ENCODE results near the gene RNF7.
"Not testable (repeated sequence)": the region's sequence is repeated elsewhere in the genome, so short reads cannot be mapped to it uniquely, and the experiment has no call there.

Gene RNF7

DNA sequence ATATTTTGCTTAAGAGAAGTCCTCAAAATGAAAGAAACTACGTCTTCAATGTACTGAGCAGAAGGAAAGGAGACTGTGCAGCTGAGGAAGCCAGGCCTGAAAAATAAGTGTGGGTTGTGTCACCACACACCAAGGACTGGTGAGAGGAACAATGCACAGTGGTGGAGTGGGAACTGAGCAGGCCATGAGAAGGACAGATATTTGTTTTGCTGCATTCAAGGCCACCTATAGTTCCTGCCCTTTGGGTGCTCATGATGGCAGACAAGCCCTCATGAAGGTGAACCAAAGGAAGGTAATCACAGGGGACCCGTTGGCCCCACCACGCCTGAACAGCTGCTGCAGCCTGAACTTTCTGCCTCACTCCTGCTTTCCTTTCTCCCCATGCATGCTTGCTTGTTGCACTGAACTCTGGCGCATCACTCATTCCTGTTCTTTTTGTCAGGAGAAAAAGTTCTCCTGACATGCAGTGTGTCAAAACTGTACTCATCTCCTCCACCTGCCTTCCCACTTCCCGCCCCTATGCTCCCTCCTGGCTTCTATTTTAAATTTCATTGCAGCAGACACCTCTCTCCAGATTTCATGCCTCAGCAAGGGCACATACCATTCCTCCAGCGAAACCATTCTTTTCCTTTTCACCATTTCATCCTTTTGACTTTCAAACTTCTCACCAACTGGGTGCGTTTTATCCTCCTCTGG, 2.2 kb upstream of the RNF7 start:
- no peak for DNase-seq (ENCODE audit: low spot score)

DNA sequence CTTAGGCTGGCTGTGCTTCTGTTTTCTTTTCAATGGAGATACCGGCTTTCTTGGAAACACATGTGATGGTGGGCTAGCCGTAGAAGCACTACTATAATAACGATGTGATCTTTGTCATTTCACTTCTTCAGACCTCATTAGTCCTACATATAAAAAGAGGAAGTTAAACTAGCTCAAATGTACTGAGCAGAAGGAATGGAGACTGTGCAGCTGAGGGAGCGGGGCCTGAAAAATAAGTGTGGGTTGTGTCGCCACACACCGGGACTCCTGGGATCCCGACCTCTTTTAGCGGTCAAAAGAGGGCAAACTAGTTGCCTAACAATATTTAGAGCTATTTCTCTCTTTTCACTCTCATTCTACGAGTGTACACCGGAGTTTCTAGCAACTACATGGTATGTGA, 1.0 kb upstream of the RNF7 start:
- no peak for DNase-seq (ENCODE audit: low spot score)

DNA sequence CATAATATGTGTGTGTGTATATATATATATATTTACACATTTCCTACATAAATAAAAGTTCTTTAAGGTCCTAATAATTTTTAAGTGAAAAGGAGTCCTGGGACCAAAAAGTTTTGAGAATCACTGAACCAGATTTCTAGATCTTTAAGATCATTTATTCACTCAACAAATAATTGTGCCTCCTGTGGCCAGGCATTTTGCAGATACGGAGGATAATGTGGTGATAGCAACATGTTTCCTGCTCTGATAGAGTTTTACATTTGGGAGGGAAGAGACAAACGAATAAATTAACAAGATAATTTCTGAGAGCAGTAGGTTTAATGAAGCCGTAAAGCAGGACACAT, 448 bp upstream of the RNF7 start:
- DNase-seq (ENCODE audit: low spot score), result no peak

DNA sequence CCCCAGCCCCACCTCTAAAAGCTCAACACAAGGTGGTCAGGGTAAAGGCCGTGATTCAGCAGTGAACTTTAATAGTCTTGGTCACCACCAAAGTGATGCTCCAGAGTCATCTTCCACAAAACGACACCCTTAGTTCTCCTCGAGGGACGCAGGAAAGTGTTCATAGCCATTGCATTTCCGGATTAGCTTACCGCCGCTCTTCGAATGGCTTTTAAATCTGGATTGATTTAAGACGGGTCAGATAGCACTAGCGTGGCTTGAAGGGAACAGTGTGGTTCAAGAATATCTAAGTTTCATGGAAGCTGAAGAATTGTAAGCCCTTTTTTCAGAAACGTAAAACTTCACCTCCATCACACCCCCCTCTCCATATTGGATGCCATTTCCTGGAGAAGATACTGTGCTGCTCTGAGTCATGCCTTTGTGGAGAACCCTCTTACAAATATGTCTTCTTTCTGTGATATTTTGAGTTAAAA, 829 bp downstream of the RNF7 start:
- peak; percentile 46 for DNase-seq (ENCODE audit: low spot score)

DNA sequence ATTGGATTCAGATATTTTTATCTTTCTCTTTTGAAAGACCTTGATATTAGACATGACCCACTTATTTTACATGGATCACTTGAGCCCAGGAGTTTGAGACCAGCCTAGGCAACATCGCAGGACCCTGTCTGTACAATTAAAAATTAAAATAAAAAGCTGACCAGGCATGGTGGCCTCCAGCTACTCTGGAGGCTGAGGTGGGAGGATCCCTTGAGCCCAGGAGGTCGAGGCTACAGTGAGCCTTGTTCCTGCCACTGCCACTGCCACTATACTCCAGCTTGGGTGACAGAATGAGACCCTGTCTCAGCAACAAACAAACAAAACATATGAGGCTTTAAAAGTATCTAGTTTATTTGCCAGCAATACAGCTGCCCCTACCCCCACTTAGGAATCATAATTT, 1.6 kb downstream of the RNF7 start:
- no peak for DNase-seq (ENCODE audit: low spot score)

DNA sequence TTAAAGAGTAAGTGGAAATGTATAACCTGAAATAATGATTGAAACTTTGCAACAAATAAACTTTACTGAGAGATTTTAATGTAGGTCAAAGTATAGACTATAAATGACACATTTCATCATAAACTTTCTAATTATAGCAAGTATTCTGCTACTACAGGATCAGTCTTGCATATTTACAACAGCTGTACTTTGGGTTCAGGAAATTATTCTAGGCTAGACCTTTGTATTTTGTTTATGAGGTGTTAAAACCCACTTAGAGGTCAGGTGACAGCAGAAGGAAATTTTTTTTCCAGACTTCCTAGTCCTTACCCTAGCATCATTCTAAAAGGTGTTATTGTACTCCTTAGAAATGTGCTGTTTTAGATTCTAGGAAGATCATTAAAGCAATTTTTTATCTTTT, 2.3 kb downstream of the RNF7 start:
- DNase-seq (ENCODE audit: low spot score), result no peak

DNA sequence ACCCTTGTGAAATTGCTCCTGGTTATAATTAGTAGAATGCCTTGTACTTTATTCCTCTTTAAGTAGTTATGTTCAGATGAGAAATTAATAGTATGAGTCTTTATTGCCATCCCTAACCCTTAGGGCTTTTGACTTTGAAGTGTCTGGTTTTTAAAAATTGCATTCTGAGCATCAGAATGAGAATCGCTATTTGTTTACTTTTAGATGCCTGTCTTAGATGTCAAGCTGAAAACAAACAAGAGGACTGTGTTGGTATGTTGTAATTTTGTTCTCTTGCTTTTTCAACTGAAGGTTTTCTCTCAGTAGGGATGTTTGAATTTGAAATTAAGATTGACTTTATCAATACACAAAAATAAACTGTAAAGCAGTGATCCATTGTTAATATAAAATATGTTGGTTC, 5.2 kb downstream of the RNF7 start:
- no peak for DNase-seq (ENCODE audit: low spot score)

DNA sequence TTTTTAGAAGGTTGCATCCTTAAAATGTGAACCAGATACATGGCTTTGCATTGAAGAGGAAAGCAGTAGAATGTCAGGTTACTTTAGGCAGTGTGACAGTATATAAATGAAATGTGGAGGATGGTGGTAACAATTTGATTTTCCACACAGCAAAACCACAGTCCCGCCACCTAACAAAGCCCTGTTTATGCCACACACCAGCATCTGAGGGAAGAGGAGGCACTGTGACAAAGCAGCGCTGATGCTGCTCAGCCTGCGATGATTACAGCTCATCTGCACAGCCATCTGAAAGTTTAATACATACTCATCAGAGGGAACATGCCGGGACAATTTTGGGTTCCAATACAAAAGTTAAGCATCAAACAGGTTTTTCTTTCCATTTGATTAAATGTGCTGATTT, 8.9 kb downstream of the RNF7 start:
- DNase-seq (ENCODE audit: low spot score), result no peak

DNA sequence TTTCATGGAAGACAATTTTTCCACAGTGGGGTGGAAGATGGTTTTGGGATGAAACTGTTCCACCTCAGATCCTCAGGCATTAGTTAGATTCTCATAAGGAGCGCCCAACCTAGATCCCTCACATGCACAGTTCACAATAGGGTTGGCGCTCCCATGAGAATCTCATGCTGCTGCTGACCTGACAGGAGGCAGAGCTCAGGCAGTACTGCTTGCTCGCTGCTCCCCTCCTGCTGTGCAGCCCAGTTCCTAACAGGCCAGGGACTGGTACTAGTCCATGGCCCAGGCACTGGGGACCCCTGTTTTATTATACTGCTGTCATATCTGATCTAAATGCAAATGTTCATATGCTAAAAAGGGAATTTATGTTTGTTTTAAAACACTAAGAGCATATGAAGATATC, 15.3 kb downstream of the RNF7 start:
- no peak for DNase-seq (ENCODE audit: low spot score)

DNA sequence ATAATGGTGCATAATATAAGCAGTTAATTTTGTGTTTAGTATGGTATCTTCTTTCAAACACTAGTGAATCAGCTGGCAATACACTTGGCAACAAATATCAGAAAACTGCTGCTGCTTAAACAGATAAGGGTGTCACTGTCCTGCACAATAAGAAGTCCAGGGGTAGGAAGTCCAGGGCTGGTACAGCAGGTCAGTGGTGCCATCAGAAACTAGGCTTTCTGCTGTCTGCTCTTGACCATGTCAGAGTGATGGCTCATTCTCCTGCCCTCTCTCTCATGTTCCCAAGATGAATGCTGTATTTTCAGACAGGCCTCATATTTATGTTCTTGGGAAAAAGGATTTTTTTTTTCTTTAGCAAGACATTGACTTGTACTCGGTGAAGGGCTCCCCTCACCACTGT, 15.9 kb downstream of the RNF7 start:
- DNase-seq (ENCODE audit: low spot score), result no peak

DNA sequence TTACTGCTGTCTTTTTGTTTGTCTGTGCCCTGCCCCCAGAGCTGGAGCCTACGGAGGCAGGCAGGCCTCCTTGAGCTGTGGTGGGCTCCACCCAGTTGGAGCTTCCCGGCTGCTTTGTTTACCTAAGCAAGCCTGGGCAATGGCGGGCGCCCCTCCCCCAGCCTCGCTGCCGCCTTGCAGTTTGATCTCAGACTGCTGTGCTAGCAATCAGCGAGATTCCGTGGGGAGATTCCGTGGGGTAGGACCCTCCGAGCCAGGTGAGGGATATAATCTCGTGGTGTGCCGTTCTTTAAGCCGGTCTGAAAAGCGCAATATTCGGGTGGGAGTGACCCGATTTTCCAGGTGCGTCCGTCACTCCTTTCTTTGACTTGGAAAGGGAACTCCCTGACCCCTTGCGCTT, 24.5 kb downstream of the RNF7 start:
- not testable (repeated sequence) for DNase-seq (ENCODE audit: low spot score)

DNA sequence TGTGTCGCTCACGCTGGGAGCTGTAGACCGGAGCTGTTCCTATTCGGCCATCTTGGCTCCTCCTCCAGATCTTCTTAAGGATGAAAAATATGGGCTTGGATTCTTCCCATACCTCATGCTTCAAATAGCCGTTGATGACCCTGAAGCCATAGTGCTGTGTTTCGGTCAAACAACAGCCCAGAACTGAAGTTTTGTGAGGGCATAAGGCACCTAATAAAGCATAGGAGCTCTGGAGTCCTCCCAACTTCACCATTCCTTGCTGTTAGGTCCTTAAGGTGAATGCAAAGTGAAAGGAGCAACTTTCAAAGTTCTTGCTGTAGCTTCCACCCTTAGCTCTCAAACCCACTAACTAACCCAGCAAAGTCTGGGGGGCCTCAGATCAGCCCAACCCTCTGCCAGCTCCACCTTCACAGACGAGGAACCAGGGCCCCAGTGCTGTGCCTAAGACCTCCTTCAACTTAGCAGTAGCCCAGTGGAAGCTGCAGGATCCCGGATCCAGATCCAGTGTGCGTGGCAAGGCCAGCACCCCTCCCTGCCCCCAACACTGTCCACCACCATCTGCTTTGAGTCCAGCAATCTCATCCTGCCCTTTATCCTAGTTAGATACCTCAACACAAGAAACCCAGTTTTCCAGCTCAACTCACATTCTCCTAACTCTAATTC, 25.1 kb downstream of the RNF7 start, which contains the start of gene GRK7:
GRK7 (plus strand) TSS at position 321 of the 663 bp plus-strand sequence. CDS start 14,877 bp downstream, outside the sequence.
- DNase-seq (ENCODE audit: low spot score), result no peak

DNA sequence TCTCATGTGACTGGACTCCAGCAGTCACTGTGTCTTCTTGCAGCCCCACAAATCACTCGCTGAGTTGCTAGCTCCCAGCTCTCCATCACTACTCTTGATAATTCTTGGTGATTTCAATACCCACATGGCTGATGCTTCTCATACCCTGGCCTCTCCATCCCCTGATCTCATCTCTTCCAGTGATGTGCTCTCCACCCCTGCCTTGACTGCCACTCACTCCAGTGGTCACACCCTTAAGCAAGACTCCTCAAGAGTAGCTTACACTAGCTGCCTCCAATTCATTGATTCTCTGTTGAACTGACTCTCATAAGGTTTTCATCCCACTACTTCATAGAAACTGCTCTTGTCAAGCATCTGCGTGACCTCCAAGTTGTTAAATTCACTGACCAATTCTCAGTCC, 25.9 kb downstream of the RNF7 start:
- DNase-seq (ENCODE audit: low spot score), result no peak

DNA sequence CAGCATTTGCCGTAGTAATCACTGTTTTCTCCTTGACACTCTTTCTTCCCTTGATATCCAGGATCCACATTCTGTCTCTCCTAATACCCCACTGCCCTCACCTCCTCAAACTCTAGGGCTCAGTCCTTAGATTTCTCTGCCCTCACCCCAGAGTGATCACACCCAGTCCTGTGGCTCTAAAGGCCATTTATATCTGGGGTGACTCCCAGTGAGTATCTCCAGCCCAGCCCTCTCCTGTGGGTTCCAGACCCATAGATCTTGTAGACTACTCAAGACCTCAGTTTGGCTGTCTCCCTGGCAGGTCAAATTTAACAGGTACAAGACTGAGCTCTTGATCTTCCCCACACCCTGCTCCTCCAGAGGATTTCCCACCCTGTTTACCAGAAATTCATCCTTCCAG, 26.4 kb downstream of the RNF7 start:
- DNase-seq (ENCODE audit: low spot score), result no peak

DNA sequence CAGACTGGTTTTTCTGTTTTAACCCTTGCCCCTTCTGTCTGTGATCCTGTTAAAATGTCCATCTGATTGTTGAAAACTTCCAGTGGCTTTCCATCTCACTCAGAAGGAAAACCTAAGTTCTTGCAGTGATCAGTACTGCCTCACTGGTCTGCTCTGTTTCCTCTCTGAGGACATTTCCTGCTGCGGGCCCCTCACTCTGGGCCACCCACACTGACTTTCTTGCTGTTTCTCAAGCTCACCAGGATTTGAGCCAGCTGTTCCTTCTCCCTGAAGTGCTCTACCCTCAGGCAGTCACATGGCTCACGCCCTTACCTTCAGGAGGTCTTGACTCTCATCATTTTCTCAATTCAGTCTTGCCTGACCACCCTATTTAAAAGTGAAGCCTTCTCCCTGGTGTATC, 26.9 kb downstream of the RNF7 start:
- no peak for DNase-seq (ENCODE audit: low spot score)

DNA sequence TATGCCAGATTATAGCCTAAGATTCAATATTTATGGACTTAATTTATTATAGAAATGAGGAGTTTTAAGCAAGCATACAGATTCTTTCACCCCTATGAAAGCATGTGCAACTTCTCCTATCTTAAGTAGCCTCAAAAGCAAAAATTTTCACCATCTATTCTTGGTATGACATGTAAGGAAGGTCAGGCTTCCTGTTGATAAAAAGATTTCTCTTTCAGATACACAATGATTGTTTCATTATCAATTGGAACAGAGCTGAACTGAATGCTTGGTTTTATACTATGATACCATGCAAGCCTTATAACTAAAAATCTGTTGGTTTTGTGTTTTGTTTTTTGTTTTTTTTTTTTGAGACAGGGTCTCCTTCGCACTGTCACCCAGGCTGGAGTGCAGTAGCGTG, 29.0 kb downstream of the RNF7 start:
- no peak for DNase-seq (ENCODE audit: low spot score)

DNA sequence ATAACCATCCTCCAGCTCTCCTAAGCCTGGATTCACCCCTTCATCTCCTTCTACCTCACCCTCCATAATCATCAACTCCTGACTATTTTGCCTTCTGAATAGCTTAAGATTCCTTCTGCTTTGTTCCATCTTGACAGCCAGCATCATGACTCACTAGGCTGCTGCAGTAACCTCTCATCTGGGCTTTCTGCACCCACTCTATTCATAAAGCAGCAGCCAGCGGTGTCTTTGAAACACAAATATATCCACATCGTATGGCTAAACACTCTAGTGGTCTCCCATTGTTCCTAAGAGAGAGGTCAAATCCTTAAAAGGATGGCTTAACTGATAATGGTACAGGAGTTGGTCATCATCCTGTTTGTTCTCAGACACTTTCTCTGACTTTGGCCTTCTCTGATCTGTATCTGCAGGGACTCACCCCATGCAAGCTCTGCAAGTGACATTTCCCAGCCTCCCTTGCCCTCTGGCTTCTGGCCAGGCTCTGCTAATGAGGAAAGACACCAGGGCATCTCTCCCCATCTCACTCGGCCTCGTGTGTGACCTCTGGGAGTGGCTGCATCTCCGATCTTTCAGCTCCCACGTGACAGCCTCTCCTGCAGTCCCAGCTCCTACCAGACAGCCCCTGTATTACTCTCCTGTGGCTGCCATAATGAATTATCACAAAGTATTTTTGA, 31.3 kb downstream of the RNF7 start:
- DNase-seq (ENCODE audit: low spot score), result peak; percentile 14

DNA sequence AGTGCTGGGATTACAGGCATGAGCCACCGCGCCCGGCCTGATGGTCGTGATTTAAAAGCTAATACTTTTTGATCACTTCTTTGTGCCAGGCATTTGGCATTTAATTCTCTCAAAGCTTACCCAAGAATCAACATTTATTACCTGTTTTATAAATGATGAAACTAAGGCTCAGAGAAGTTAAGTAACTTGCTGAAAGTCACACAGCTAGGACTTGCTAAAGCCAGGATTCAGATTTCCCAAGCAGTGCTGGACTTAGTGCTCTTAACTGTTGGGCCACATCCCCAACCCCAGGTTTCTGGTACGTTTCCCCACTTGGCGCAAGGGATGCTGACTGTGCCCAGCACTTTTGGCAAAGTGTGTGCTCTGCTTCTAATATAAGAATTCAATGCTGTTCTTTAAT, 35.6 kb downstream of the RNF7 start:
- no peak for DNase-seq (ENCODE audit: low spot score)

DNA sequence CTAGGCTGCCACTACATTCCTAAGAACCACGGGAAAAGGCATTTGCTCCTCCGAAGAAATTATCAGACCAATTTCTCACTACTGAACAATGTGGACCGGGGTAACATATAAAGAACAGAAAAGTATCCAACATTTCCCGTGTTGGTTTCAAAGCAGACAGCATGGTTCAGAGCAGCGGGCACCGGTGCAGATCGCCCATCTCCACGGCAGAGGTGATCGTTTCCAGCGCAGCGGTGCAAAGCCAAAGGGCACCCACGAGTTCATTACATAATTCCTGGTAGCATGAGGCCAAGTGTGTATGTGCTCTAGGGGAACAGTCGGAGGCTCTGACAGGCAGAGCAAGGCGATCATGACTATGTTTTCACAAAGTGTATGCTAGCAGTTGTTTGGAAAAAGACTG, 38.3 kb downstream of the RNF7 start:
- no peak for DNase-seq (ENCODE audit: low spot score)

DNA sequence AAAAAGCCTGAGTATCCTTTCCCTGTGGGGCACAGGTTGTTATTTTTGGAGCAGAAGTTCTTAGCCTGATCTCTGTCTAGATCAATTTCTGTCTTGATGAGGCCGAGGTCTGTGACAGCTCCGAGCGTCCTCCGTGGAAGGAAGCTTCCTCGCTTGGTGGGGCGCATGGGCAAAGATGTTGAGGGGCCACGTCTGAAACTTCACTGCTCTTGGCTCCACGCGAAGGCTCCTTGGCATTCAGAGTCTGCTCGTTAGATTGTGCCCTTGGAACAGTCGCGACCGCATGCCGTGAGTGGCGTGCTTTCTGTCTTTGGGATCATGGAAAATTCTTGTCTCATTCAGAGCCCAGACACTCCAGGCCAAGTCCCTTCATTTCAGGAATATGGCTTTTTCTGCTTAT, 38.8 kb downstream of the RNF7 start:
- DNase-seq (ENCODE audit: low spot score), result no peak

DNA sequence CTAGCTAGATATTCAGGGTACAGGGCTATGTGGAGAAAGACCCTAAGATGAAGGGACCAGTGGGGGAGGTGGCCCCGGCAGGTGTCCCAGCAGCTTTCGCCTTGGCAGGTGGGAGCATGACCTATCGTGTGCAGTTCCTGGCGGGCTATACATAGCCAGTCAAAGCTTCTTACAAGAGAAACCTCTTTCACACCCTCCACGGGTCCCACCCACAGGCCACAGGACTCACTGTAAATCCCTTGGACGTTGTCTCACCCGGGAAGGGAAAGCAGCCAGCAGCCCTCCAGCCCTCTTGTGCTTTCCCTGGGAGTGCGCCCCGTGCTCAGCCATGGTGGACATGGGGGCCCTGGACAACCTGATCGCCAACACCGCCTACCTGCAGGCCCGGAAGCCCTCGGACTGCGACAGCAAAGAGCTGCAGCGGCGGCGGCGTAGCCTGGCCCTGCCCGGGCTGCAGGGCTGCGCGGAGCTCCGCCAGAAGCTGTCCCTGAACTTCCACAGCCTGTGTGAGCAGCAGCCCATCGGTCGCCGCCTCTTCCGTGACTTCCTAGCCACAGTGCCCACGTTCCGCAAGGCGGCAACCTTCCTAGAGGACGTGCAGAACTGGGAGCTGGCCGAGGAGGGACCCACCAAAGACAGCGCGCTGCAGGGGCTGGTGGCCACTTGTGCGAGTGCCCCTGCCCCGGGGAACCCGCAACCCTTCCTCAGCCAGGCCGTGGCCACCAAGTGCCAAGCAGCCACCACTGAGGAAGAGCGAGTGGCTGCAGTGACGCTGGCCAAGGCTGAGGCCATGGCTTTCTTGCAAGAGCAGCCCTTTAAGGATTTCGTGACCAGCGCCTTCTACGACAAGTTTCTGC, 40.1 kb downstream of the RNF7 start:
- no peak for DNase-seq (ENCODE audit: low spot score)

DNA sequence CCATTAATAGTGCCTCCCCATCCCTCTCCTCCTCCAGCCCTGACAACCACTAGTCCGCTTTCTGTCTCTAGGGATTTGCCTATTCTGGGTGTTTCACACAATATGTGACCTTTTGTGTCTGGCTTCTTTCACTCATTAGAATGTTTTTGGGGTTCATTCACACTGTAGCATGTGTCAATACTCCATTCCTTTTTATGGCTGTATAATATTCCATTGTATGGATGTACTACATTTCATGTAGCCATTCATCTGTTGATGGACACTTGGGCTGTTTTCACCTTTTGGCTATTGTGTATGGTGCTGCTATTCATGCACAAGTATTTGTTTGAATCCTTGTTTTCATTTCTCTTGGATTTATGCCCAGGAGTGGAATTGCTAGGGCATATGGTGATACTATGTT, 41.6 kb downstream of the RNF7 start:
- no peak for DNase-seq (ENCODE audit: low spot score)

All from AG08395 (cell line).